Right ventricle myocardium inferior (tissue), 1 donor: ENCODE measurements around the gene FASN. TPM values are rescaled to one million over a fixed set of nuclear protein-coding genes. Genes with fewer than 3 reads are reported as not detected.
A peak's percentile ranks its signal among the peaks of the same experiment; 100 is the strongest.

Source experiments
- ATAC-seq: fragments of 200-7000 bp; cut with Tn5 transposase; one replicate; pipeline ENCODE4 v1.9.1; 2020; ENCODE audit warnings: mild to moderate bottlenecking, moderate library complexity
- DNase-seq: peaks from one replicate; pipeline ENCODE4 v3.0.0; 2021; ENCODE audit errors: missing footprints
- intact Hi-C: fragments of 100-400 bp; cut with DNase I; formaldehyde crosslinking; loops from one replicate; pipeline ENCODE4 v1.11.0; 2022
- total RNA-seq: library from RNA; stranded (reverse); fragmentation: NEBNext Ultra II Directional; extraction: Animal tissue kit (Norgen Biotek cat#: 25700); gene quantifications from one replicate; pipeline ENCODE4 v1.2.1, GENCODE V29; 2021
- donor health status: DM: no; HTN: yes; CAD: no; lungs with severe emphysema.

The FASN gene
- total RNA-seq, 1 donor from 2014 or later = 46.6 TPM

DNA sequence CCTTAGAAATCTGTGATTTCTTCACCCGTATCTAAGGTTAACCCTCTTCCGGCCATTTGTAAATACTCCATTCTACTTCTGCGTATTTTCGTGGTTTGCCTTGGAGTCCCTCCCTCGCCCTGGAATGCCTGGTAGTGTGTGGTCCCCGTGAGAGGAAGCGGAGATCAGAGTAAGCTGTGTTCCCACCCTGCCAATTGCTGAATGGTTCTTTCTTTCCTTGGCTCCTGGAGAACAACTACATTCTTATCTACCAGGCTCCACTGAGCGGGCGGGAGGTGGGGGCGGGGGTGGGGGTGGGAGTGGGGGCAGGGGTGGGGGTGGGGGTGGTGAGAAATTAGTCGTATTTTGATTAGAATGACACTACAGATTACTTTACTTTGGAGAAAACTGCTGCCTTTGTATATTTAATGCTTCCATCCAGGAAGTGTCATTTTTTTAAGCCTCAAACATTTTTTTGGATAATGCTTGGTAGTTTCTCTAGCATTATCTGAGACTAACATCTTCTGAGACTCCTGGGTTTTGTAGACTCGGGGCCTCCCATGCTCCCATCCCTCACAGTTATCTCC is 20.9 kb upstream of the FASN start:
- intact Hi-C loops = no loop called here
- ATAC-seq = no peak
- DNase-seq = no peak

DNA sequence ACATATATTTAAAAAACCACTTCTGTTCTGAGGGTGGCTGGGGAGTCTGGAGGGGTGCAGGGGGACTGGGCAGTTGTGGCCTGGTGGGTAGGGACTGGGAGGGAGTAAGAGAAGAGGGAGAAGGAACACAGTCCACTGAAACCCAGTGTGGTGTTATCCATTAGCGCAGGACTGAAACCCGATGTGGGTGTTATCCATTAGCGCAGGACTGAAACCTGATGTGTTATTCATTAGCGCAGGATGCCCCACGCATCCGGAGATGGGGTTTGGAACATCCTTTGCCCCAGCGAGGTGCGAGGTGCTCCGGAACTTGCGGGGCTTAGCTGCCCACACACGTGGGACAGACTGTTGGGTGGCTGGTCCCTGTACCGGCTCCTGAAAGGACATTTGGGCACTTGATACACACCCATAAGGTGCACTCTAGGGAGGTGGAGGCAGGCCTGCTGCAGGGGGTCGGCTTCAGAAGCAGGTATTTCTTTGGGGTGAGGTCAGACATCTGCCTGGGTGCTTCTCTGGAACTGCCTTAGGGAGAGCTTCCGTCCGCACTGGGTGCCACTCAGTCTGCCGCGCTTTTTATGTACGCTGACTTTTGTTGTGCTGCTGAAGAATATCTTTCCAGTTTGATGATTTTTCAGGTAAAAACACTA is 20.3 kb upstream of the FASN start:
- DNase-seq = no peak
- intact Hi-C loops = no loop called here
- no peak for ATAC-seq

DNA sequence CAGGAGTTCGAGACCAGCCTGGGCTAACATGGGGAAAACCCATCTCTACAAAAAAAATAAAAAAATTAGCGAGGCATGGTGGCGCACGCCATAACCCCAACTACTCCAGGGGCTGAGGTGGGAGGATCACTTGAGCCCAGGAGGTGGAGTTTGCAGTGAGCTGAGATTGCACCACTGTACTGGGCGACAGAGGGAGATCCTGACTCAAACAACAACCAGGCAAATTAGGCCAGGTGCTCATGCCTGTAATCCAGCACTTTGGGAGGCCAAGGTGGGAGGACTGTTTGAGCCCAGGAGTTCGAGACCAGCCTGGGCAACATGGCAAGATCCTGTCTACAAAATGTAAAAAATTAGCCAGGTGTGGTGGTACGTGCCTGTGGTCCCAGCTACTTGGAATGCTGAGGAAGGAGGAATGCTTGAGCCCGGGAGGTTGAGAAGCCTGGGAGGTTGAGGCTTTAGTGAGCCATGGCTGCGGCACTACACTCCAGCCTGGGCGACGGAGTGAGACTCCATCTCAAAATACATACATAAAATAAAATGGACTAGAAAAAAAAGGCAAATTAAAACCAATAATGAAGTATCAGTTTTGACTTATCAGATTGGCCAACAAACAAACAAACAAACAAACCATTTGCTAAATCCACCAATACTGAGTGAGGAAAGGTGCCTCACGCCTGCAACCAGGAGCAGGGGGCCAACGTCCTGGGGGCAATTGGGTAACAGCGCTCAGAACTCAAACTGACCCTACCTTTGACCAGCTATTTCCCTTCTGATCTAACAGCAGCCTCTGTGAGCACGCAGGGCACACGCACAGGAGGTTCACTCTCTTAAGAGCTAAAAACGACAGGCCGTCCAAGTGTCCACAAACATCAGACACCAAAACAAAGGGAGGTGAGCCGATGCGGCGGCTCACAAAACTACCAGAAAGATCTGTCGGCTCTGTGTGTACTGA is 19.4 kb upstream of the FASN start:
- ATAC-seq (no peak), DNase-seq (no peak)
- intact Hi-C loops = no loop called here

DNA sequence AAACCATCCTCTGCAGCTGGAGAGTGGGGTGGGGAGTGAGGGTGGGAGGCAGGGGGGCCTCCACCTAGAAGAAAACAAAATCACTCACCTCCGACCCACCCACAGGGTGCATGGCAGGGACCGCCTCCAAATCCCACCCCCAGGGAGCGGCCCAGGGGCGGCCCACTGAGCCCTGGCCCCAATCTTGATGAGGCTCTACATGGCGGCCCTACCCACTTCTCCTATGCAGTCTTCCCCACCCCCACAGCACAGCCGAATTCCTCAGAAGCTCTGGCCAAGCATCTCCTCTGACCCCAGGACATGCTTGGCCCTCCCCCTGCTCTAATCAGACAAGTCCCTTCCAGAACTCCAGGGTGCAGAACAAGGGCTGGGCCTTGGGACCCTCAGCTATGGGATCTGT is 18.2 kb upstream of the FASN start:
- no peak for DNase-seq
- ATAC-seq = no peak
- intact Hi-C loops = no loop called here

DNA sequence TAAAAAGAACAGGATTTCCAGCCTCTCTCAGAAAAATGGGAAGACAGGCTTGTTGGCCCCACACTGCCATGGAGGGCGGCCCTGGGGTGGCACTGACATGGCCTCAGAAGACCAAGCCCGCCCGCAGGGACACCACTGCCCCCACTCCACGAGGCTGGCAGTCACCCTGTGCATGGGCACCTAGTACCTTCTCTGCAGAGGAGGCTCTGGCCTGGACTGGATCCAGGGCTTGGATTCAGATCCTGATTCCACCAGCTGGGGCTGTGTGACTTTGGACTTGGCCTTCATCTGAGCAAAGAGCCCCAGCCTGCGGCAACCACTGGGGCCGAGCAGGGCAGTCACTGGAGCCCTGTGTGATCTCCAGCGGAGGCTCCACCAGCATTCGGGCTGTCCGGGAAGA is 16.8 kb upstream of the FASN start:
- intact Hi-C loops = no loop called here
- ATAC-seq (no peak), DNase-seq (peak; percentile 14)

DNA sequence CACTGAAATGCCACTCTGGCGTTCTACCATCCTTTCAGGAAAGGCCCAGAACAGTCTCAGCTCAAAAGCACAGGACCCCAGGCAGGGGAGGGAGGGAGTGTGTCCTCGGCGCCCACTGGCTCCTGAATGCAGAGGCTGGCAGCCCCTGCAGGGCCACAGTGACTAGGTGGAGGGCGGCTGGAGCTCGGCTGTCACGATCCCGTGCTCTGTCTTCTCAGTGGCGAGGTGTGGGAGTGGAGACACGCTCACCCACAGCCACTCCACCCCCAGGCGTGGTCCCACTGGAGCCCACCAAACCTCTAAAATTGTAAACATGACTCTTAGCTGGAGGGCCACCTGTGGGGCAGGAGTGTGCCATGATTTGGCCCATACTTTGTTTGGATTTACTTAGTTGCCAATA is 16.4 kb upstream of the FASN start:
- DNase-seq = peak; percentile 11

DNA sequence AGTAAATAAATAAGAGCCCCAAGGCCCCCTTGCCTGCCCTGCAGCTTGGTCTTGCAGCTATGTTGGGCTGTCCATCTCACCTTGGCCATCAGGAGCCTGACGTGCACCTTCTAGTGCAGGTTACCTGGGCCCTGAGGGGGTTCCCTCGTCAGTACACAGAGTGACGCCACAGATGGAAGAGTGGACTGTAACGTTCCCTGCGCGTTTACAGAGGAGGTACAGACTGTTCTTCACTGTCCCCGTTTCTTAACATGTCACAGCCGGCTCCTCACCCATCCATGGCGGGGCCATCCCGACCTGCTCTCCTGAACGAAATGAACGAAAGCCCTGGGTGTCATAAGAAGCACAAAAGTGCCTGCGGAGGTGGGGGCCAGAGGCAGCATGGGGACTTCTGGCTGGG is 15.9 kb upstream of the FASN start:
- DNase-seq (no peak), ATAC-seq (no peak)
- intact Hi-C loops = no loop called here

More for the DNA sequence above, 16.4 kb upstream of the FASN start:
- ATAC-seq = no peak
- intact Hi-C loops = no loop called here

DNA sequence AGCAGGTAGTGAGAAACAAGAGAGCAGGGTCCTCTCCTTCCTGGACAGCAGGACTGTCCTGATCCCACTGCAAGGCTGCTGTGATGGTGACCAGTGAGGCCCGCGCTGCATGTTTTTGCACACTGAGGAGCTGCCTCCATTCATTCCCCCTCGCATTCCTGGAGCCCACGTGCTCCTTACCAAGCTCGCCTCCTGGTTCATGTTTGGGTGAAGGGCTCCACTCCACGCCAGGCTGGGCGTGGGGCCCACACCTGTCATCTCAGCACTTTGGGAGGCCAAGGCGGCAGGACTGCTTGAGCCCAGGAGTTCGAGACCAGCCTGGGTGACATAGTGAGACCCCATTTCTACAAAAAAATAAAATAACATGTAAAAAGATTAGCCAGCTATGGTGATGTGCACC is 15.4 kb upstream of the FASN start:
- no peak for ATAC-seq
- intact Hi-C loops = no loop called here
- DNase-seq = peak; percentile 5

DNA sequence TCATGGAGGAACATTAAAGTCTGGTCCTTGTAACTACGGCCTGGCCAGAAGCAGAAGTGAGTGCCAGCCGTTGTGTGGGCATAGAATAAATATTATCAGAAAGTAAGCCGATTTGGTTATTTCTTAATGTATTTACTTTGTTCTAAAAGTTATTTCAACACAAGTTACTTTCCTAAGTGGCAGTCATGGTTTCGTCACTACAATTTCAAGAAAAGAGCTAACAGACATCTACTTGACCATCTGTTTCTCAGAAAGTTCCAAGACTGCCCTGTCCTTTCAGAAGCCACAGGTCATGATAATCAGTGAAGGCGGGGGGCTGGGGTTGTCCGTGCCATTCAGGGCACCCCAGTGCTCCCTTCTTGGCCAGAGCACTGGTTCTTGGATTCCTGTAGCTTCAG is 14.9 kb upstream of the FASN start:
- DNase-seq = peak; percentile 13
- ATAC-seq = no peak

DNA sequence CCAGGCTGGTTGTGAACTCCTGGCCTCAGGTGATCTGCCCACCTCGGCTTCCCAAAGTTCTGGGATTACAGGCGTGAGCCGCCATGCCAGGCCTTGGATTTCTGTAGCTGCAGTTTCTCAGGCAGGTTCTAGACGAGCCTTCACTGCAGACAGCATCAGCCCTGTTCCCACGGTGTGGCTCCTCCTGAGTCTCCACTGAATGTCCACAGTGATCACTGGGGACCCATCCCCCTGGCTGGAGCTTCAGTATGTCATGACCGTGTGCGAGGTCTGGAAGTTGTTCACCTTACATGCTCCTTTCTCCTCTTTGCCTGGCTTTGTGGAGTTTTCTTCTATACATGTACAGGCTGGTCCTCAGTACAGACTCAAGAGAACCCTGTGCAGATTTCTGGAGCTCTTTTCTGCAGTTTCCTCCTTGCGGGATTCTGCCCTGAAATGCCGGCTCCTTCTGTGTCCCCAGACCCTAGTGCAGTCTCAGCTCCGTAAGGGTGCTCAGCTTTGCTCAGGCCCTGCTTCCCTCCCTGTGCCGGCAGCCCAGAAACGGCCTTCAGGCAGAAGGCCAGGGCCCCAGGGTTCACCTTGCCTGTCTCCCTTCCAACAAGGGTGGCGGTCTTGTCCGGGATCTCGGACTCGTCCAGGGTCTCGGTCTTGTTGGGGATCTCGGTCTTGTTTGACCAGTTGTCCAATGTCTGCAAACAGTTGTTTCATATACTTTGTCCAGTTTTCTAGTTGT is 14.3 kb upstream of the FASN start:
- intact Hi-C loops = no loop called here
- no peak for ATAC-seq
- DNase-seq = peak; percentile 54

More for the DNA sequence above, 14.9 kb upstream of the FASN start:
- intact Hi-C loops = no loop called here

DNA sequence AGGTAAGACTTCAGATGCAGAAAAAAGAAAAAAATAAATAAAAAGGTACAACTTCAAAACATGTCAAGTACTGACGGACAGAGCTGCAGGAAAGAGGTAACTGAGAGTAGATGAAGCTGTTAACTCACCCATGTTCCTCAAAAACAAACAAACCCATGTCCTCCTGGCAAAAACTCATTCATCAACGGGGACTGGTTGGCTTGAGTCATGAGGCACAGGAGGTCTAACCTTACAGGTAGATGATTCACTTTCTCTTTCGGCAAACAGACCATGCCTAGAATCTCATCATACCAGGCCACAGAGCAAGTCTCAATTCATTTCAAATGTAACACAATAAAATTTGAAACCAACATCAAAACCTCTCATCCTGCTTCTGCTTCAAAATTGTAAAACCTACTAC is 12.3 kb upstream of the FASN start:
- intact Hi-C loops = no loop called here
- no peak for DNase-seq
- ATAC-seq = no peak

DNA sequence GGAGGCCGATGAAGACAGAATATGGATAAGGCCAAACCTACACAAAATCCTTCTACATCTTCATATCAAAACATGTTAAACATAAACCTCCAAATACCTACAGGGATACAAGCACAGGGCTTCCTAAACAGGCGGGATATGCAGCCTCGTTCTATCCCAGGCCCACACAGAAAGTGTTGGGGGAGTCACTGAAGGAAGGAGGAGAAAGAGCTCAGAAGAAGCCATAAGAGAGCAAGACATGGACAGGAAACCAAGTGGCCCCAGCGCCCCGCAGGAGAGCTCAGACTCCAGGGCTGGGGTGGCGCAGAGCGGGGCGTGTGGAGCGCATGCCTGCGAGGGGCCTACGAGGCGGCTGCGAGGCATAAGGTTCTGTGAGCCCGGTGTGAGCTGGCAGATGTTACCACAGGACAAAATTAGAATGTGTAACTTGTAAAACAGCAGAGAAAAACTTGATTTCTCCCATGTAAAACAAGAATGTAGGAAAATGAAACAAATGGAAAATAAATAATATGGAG is 11.0 kb upstream of the FASN start:
- intact Hi-C loops = no loop called here
- ATAC-seq (no peak), DNase-seq (peak; percentile 20)

DNA sequence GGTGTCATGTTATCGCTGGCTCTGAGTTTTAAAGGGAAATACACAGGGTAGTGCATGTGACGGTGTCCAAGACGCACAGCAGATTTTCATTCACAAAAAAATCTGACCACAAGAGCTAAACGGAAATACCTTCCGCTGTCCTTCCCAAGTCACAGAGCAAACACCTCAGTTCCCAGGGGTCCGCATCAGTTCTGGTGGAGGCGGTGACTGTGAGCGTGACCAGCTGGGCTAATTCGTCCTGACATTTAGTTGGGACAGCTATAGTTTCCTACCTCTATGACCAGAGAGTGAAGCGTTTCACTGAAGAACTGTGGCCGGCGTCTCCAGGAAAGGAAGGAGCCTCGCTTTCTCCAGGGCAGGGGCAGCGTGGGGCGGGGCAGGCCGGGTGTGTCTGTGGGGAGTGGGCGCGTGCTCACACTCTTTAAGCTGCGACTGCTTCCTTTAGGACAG is 10.5 kb upstream of the FASN start:
- ATAC-seq (no peak), DNase-seq (peak; percentile 31)
- intact Hi-C loops = no loop called here

DNA sequence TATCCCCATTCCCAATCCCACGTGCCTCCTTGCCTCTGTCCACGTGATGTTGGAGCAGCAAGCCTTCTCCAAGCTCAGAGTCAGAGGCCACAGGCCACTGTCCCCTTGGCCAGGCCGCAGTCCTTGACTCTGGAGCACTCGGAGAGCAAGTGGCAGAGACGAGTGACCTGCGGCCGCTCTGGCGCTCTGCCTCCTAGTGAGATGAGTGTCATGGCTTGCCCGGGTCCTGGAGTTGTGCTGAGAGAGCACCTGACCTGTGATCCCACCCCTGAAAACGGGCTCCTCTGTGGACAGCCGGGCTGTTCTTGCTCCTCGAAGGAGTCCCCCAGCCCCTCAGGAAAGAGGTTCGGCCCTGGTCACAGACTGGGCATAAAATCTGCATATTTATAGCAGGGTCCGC is 10.0 kb upstream of the FASN start:
- DNase-seq (peak; percentile 68), ATAC-seq (no peak)
- intact Hi-C loops = no loop called here

DNA sequence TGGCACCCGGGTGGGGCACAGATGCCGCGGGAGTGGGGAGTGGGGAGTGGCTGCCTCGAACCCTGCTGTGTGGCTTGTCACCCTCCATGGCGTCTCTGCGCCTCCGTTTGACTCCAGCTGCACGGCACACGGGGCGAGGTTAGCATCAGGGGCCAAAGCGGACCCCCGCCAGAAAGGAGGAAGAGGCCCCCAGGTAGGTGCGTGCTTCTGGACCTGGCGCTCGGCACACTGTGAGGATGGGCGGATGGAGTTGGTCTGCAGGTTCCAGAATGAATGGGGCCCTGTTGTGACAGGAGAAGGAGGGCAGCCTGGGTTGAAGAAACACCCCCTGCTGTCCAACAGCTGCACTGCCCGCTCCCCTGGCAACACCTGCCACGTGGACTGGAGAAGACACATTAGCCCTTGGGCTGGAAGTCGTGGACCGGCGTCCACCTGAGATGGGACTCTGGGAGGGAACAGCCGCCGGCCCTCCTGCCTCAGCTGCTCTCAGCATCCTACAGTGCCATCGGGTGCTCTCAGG is 9.4 kb upstream of the FASN start:
- DNase-seq (peak; percentile 21), ATAC-seq (no peak)
- intact Hi-C loops = no loop called here

DNA sequence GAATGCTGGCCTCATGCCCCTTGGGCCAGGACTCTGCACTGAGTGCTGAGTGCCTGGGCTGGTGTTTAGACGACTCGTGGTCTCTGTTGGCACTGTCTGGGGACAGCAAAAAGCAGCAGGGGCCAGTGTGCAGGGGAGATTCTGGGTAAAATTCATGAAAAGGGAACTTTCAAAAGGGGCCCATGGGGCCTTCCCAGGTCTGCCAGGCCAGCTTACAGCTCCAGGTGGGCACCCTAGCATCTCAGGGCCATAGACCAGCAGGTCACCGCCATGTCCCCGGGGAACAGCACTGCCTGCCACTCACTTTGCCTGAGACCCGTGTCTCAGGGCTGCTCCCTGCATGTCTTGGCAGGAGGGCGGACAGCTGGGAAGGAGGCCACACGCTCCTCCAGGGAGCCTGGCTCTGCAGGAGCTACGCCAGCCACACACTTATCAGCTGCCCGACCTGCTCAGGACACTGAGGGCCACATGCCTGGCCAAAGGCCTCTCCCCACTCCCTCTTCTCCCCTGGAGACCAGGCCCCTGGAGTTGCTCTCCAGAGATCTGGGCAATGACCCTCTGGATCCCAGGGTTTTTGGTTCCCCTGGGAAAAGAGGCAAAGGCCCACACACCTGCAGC is 8.8 kb upstream of the FASN start:
- ATAC-seq (peak; percentile 15), DNase-seq (peak; percentile 78)
- intact Hi-C loops = no loop called here

DNA sequence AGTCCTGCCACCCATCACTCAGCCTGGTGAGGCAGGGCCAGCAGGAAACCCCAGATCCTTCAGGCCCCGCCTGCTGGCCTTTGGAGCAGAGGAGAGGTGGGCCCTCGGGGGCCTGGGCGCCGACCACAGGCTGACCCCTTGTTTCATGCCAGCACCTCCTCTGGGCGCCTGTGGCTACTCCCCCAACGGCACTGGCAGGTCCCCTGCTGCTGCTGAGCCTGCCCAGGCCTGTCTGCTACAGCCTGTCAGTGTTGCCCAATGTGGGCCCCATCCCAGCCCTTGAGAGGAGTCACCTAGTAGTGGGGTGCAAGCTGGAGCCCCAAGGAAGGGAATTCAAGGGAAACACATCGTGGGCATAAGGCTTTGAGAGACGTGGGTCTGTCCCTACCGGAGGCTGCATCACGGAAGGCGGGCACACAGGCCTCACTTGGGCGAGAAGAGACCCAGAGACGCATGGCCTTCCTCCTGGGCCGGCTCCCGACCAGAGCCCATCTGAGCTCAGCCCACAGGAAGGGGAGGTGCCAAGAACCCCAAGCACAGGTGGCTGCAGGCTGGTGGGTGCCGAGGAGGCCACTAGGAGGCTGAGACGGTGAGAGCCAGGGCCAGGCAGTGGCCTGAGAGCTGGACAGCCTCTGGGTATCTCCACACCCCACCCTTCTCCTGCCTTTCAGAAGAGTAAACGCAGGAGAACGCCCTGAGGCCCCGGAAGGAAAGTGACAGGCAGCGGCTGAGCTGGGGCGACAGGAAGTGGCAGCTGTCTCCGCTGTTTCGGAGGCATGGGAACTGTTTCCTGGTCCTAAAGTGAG is 8.0 kb upstream of the FASN start:
- intact Hi-C loops = no loop called here
- DNase-seq (no peak), ATAC-seq (peak; percentile 35)
